ENCODE measurements around the gene UGT1A4. TPM values are rescaled to one million over a fixed set of nuclear protein-coding genes. Genes with fewer than 3 reads are reported as not detected.

UGT1A4 gene
- total RNA-seq, 2 donors from 2014 or later, result not detected

- intact Hi-C loops (cut with DNase I), result loop anchor here in 1 of 2 donors (10.0 kb wide), 1 partner anchor 157 kb away; no protein-coding TSS in a partner anchor
These were observed 83.0 kb downstream of the UGT1A4 start for GRCh38 chr2:233801357-233802131.

DNA sequence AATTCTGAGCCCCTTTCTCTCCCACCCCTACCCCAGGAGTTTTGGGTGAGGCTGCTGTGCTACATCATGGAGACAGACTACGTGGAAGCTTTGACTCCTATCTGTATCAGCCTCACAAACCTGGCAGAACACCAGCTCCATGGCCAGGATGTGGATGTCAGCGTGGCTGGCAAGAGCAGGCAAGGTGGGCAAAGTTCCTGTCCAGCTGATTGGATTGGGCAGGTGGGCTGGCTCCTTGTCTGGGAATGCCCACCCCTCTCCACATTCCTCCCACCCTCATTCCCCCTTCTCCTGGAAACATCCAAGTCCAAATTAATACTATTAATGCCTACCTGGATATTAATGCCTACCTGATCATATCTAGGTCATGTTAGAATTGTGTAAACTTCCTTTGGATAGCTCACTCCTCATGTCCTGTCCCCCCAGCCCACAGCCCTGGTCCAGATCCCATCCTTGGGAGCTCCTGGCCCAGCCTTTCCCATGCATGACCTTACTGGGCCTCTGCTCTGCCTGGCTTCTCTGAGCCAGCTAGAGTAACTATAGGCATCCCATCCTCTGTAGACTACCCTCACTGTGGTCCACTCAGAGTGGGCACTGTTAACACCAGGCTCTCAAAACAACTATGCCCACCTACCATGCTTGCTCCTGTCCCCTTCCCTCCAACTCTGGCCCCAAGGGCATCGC lies 83.7 kb downstream of the UGT1A4 start:
- DNase-seq (ENCODE audit: low spot score), result peak; percentile 72
- intact Hi-C loops (cut with DNase I), result loop anchor here in 1 of 2 donors (10.0 kb wide), 1 partner anchor 157 kb away; no protein-coding TSS in a partner anchor

More at GRCh38 chr2:233801357-233802131, 83.0 kb downstream of the UGT1A4 start:
- DNase-seq (ENCODE audit: low spot score), result no peak

DNA sequence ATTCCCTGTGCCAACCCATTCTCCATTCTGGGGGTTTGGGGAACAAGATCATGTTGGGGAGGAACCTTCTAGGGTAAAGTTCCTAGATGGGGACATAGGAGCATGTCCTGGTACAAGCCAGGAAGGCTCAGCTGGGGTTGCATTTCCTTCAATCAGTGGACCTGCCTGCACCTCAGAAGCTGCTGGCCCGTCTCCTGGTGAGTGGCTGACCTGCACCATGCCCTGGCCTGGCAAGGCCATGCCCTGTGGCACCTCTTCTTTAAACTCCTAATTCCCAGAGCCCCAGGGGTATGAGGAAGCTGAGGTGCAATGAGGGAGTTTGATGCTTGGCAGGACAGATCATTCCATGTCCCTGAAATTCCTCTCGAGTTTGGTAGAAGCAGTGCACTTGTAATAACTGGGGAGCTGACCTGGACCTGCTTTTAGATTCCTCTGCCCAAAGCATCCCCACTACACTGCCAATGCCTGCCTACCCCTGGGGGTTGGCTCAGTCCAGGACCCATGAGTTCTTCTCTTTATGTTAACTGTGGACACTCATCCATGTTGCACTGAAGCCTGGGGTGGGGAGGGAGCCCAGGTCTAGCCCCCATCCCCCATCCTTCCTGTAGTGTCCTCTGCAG lies 84.9 kb downstream of the UGT1A4 start:
- DNase-seq (ENCODE audit: low spot score), result no peak

DNA sequence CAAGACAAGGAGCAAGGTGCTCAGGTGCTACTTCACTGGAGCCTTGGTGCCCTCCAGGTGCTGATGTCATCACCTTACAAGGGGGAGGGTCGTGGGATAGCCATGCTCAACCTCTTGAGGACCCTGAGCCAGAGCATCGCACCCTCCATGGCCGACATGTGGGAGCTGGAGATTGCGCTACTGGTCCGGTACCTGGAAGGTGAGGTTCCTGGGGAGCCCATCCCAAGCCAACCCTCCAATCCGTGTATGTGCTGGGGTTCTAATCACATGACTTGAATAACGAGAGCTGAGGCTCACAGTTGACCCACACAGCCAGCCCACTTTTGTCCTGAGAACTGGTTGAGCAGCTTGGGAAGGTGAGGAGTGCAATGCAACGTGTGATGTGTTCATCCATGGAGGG lies 85.5 kb downstream of the UGT1A4 start:
- peak; percentile 56 for DNase-seq (ENCODE audit: low spot score)
- intact Hi-C loops (cut with DNase I), result loop anchor here in 1 of 2 donors (10.0 kb wide), 1 partner anchor 159 kb away; no protein-coding TSS in a partner anchor

More for the DNA sequence above, 84.9 kb downstream of the UGT1A4 start:
- intact Hi-C loops (cut with DNase I), result loop anchor here in 1 of 2 donors (10.0 kb wide), 1 partner anchor 159 kb away; no protein-coding TSS in a partner anchor

DNA sequence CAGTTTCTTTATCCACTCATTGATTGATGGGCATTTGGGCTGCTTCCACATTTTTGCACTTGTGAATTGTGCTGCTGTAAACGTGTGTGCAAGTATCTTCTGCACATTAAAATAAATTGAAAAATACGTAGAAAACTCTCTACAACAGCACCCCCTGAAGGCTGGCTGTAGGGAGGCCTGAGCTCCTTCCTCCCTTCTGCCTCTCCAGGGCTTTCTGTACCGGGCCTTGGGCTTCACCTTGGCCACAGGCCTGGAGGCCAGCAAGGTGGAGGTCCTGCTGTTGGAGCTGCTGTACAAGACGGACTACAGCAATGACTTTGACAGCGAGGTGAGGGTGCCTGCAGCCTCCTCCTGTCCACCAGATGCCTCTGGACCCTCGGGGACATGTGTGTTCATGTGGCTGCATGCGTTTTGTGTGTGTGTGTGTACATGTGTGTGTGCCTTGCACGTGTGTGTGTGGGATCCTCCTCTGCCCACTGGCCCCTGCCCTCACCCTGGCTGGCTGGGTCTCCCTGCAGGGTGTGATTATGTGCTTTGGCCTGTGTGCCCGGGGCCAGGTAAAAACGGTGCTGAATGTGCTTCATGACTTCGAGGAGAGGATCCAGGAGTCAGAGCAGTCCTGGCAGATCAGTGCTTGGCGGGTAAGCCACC lies 88.8 kb downstream of the UGT1A4 start:
- DNase-seq (ENCODE audit: low spot score), result peak; percentile 53
- intact Hi-C loops (cut with DNase I), result loop anchor here in 1 of 2 donors (10.0 kb wide), 1 partner anchor 163 kb away; no protein-coding TSS in a partner anchor

GRCh38 chr2:233807966-233808935 lies 89.7 kb downstream of the UGT1A4 start:
- intact Hi-C loops (cut with DNase I), result loop anchor here in 1 of 2 donors (10.0 kb wide), 1 partner anchor 163 kb away; no protein-coding TSS in a partner anchor
- peak; percentile 64 for DNase-seq (ENCODE audit: low spot score)

- peak; percentile 25 for DNase-seq (ENCODE audit: low spot score)
- intact Hi-C loops (cut with DNase I), result no loop called here
These were observed 91.8 kb downstream of the UGT1A4 start for GRCh38 chr2:233810385-233810784.

GRCh38 chr2:233811087-233811486 lies 92.6 kb downstream of the UGT1A4 start:
- intact Hi-C loops (cut with DNase I), result no loop called here
- peak; percentile 26 for DNase-seq (ENCODE audit: low spot score)

- peak; percentile 53 for DNase-seq (ENCODE audit: low spot score)
- intact Hi-C loops (cut with DNase I), result no loop called here
These were observed 93.2 kb downstream of the UGT1A4 start for GRCh38 chr2:233811732-233812131.

DNA sequence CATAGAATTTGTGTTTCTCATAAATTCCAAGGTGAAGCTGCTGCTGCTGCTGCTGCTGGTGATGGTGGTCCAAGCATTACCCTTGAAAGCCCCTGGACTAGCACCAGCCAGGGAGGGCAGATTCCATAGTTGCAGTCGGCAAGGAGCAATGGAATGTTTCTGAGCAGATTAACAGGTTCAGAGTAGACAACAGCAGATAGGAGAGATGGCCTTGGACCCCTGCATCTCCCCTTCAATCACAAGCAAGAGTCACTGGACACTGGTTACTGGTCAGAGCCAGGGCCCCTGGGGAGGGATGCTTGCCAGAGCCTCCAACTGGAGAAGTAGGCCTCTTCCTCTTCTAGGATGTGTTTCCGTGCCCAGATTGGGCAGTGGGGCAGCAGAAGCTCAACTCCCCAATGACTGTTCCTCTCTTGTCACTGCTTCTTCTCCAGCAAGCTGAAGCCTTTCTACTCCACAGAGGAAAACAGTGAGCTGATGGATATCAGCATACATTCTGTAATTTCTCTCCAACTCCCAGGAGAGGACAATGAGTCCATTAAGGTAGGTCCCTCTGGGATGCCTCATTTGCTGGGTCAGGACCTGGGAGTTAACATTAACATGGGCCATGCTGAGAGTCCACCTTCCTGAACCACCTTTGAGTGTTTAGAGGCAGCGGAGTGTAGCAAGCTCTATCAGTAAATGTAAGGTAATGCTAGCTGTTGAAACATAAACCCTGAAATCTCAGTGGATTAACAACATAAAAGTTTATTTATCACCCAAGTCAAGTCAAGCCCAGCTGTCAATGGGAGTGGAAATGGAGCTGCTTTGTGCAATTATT lies 94.9 kb downstream of the UGT1A4 start:
- DNase-seq (ENCODE audit: low spot score), result peak; percentile 50
- intact Hi-C loops (cut with DNase I), result no loop called here

DNA sequence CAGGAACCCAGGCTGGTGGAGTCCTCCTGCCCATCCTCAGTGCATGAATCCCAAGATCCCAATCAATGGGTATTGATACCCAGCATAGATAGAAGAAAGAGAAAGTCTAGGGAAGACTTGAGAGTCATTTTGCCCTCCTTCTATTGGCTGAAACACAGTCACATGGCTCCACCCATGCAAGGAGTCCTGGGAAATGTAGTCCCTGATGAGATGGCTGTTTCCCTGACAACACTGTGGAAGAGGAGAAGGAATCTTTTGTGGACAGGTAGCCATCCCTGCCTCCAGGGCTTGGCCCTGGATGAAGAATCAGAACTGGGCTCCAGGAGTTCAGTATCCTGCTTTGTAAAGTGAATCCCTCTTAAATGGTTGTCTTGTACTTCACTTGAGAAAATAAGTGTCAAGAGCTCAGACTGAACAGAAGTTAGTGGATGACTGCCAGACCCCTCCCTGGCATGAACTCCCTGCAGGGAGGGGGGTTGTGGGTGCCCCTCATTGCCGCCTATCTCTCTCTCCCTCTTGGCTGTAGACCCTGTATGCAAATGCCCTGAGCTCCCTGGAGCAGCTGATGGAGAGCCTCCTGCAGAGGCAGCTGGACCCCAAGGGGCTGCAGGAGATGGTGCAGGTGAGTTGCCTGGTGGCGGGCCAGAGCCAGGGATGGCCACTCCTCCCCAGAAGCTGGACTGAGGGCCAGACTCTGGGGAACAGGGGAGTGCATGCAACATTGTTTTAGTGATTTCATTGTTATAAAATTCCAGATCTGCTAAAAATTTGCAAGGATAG lies 95.7 kb downstream of the UGT1A4 start:
- intact Hi-C loops (cut with DNase I), result no loop called here
- DNase-seq (ENCODE audit: low spot score), result peak; percentile 20

GRCh38 chr2:233815861-233816260 lies 97.3 kb downstream of the UGT1A4 start:
- intact Hi-C loops (cut with DNase I), result no loop called here
- no peak for DNase-seq (ENCODE audit: low spot score)

- intact Hi-C loops (cut with DNase I), result no loop called here
- peak; percentile 16 for DNase-seq (ENCODE audit: low spot score)
These were observed 97.8 kb downstream of the UGT1A4 start for GRCh38 chr2:233816334-233816733.

GRCh38 chr2:233816771-233817170 lies 98.2 kb downstream of the UGT1A4 start:
- intact Hi-C loops (cut with DNase I), result no loop called here
- peak; percentile 53 for DNase-seq (ENCODE audit: low spot score)

GRCh38 chr2:233817361-233817911 lies 98.9 kb downstream of the UGT1A4 start:
- peak; percentile 48 for DNase-seq (ENCODE audit: low spot score)
- intact Hi-C loops (cut with DNase I), result no loop called here

DNA sequence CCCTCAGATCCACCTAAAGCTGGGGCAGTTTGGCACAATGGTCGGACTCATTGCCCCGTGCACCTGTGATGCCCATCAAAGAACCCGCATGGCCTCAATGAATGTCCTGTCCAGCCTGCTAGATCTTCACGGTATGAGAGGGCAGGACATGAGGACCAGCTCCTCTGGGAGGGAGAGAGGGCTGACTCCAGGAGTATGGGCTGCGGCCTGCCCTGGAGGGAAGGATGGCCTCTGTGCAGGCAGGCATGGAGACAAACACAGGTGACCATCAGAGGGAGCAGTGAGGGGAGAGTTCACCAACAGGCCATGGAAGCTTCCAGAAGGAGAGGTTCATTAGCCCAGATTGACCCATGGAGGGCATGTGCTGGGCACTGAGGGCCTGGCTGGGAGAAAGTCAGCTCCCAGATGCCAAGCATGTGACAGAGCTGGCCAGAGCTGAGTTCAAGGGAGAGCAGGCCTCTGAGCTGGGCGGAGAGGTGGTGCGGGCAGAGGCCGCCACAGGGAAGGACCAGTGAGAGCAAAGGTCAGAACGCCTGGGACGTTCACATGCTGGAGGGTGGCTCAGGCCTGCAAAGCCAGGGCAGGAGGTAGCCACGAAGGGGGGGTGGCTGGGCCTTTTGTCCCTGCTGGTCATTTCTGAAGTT lies 99.6 kb downstream of the UGT1A4 start:
- intact Hi-C loops (cut with DNase I), result no loop called here
- peak; percentile 74 for DNase-seq (ENCODE audit: low spot score)
